Coronary artery (tissue), 2 donors: Measurements from ENCODE around the gene PTH2.

Experiments used
- DNase-seq: peaks from one replicate; pipeline ENCODE4 v3.0.0-alpha.2; 2017; ENCODE audit warnings: low spot score
- H3K27ac ChIP-seq, 2 donors: fragments of 200-600 bp; sonication (generic); one replicate each; pipeline ENCODE4 v1.5.1; 2016 to 2019
- H3K4me3 ChIP-seq: fragments of 200-600 bp; sonication (generic); 2 replicates; pipeline ENCODE4 v1.5.1; 2016; ENCODE audit warnings: mild to moderate bottlenecking, moderate library complexity
- CTCF ChIP-seq: fragments of 200-600 bp; sonication (generic); IDR thresholded peaks from one replicate; pipeline ENCODE4 v1.5.1; 2019; ENCODE audit warnings: antibody characterized with exemption

PTH2 gene

GRCh38 chr19:49455773-49456172 is 32.5 kb upstream of the PTH2 start:
- no peak for DNase-seq
- TF ChIP-seq CTCF, result no peak
- H3K27ac ChIP-seq, result peak overlapping the region in 1 of 2 donors; percentile 61

GRCh38 chr19:49453757-49454240 is 30.6 kb upstream of the PTH2 start:
- peak overlapping the region; percentile 87 for H3K4me3 ChIP-seq
- TF ChIP-seq CTCF, result no peak
- peak overlapping the region; percentile 88 to 95 for H3K27ac ChIP-seq
- DNase-seq, result no peak

More at GRCh38 chr19:49455773-49456172, 32.5 kb upstream of the PTH2 start:
- no peak overlapping the region for H3K4me3 ChIP-seq

- peak; percentile 98 for DNase-seq
- no peak for TF ChIP-seq CTCF
- Histone ChIP-seq H3K4me3 (peak within 1 kb of the TSS; percentile 87), H3K27ac (peak within 1 kb of the TSS; percentile 88 to 95)
Observed at GRCh38 chr19:49453013-49453756, 29.9 kb upstream of the PTH2 start, which contains the start of gene ALDH16A1. Gene ALDH16A1 (plus strand): TSS chr19:49453225. CDS start chr19:49453332, 107 bp downstream.

DNA sequence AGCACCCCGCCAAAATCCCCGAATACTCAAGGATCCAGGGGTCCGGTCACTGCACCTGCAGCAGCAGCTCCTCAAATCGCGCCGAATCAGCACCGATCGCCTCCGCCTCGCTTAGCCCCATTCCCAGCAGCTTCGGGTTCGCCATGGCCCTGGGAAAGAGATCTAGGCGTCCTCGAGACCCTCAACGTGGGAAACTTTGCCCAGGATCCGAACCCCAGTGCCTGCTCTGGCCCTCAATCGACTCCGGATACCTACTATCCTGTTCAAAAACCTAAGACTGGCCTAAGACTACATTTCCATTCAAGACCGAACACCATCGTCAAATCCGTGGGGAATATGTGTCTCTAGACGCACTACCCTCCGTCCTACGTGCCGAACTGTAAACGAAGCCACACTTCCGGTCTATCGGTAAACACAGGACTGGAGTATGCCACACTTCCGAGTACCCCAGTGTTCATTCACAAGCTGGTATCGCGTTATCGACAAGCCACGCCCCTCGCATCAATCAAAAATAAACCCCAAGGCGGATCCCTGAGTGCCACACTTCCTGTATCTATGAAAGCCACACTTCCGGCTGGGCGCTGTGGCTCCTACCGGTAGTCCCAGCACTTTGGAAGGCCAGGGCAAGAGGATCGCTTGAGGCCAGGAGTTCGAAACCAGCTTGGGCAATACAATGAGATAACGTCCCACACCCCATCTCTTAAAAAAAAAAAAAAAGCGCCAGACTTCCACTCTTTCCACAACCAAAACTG is 28.4 kb upstream of the PTH2 start, which contains the start of gene PIH1D1:
TSS of gene PIH1D1 (minus strand) at position 385 of the 752 bp plus-strand sequence. CDS start at position 145, 240 bp downstream.
- Histone ChIP-seq H3K4me3 (peak within 1 kb of the TSS; percentile 87), H3K27ac (peak within 1 kb of the TSS; percentile 88 to 95)
- DNase-seq, result peak; percentile 97
- no peak for TF ChIP-seq CTCF

DNA sequence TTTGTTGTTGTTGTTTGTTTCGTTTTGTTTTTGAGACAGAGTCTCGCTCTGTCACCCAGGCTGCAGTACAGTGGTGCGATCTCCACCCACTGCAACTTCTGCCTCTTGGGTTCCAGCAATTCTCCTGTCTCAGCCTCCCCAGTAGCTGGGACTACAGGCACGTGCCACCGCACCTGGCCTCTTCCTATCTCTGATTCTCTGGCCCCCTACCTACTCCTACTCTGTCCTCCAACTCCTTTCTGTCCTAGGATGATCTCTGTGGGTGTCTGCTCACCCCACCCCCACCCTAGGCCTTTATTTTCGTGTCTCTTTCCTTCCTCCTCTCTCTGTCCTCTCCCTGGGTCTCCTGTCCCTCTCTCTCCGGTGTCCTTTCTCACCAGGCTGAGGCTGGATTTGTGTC is 27.2 kb upstream of the PTH2 start:
- no peak overlapping the region for H3K4me3 ChIP-seq

DNA sequence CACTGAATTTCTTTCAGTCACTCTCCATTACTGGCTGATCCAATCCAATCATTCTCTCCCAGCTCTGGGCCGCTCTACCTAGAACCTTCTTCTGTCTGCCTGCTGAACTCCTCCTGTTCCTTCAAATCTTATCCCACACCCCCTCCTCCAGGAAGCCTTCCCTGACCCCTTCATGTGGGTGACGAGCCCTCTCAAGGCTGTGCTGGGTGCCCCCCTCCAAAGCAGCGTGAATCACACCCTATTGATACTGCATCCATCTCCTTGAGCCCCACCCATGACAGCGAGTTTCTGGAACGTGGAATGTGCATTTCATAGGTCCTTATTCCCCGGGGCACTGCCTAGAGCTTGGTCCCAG is 25.2 kb upstream of the PTH2 start:
- Histone ChIP-seq H3K27ac (no peak overlapping the region), H3K4me3 (no peak overlapping the region)
- TF ChIP-seq CTCF, result no peak
- DNase-seq, result no peak

More for the DNA sequence above, 27.2 kb upstream of the PTH2 start:
- no peak for TF ChIP-seq CTCF
- no peak overlapping the region for H3K27ac ChIP-seq
- no peak for DNase-seq
